ENCODE results near the gene PTPRD.

DNA sequence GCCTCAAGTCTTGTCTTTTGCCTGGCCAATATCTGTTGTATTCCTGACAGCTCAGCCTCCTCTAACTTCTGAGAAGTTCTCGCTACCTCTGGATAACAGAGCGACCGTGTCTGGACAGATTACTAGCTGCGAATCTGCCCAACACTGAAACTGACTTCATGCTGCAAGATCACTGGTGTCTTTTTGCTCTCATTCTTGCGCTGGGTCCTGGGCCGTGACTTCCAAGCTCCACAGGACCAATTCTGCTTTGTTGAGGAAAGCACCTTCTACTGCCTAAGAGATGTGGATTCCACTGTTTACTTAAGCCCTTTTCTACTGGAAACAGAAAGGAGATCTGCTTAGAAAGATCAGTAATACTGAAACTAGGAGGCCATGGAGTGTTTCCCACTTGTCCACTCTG is 1834.4 kb downstream of the PTPRD start:
- TF ChIP-seq EZH2 (IDR thresholded peaks at IDR 0.05; ENCODE audit: low read depth, unreplicated experiment) (no peak), CREB1 (CRISPR knock-in tag; IDR thresholded peaks at IDR 0.05; ENCODE audit: low read depth) (no peak), EZH2phosphoT487 (IDR thresholded peaks at IDR 0.05; ENCODE audit: unreplicated experiment) (no peak)
- TF ChIP-seq, protein P1, sequence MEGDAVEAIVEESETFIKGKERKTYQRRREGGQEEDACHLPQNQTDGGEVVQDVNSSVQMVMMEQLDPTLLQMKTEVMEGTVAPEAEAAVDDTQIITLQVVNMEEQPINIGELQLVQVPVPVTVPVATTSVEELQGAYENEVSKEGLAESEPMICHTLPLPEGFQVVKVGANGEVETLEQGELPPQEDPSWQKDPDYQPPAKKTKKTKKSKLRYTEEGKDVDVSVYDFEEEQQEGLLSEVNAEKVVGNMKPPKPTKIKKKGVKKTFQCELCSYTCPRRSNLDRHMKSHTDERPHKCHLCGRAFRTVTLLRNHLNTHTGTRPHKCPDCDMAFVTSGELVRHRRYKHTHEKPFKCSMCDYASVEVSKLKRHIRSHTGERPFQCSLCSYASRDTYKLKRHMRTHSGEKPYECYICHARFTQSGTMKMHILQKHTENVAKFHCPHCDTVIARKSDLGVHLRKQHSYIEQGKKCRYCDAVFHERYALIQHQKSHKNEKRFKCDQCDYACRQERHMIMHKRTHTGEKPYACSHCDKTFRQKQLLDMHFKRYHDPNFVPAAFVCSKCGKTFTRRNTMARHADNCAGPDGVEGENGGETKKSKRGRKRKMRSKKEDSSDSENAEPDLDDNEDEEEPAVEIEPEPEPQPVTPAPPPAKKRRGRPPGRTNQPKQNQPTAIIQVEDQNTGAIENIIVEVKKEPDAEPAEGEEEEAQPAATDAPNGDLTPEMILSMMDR (conservative IDR thresholded peaks at IDR 0.05; ENCODE audit: low read depth in 2 of 2), result no peak
- TF ChIP-seq, protein P2, sequence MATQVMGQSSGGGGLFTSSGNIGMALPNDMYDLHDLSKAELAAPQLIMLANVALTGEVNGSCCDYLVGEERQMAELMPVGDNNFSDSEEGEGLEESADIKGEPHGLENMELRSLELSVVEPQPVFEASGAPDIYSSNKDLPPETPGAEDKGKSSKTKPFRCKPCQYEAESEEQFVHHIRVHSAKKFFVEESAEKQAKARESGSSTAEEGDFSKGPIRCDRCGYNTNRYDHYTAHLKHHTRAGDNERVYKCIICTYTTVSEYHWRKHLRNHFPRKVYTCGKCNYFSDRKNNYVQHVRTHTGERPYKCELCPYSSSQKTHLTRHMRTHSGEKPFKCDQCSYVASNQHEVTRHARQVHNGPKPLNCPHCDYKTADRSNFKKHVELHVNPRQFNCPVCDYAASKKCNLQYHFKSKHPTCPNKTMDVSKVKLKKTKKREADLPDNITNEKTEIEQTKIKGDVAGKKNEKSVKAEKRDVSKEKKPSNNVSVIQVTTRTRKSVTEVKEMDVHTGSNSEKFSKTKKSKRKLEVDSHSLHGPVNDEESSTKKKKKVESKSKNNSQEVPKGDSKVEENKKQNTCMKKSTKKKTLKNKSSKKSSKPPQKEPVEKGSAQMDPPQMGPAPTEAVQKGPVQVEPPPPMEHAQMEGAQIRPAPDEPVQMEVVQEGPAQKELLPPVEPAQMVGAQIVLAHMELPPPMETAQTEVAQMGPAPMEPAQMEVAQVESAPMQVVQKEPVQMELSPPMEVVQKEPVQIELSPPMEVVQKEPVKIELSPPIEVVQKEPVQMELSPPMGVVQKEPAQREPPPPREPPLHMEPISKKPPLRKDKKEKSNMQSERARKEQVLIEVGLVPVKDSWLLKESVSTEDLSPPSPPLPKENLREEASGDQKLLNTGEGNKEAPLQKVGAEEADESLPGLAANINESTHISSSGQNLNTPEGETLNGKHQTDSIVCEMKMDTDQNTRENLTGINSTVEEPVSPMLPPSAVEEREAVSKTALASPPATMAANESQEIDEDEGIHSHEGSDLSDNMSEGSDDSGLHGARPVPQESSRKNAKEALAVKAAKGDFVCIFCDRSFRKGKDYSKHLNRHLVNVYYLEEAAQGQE (IDR thresholded peaks at IDR 0.05; ENCODE audit: unreplicated experiment), result no peak
